HCT116 (cell line): Measurements from ENCODE around the gene VAPA.
"Not testable (repeated sequence)": the region's sequence is repeated elsewhere in the genome, so short reads cannot be mapped to it uniquely, and the experiment has no call there.

ENCODE experiments used
- ELF1 ChIP-seq: IDR thresholded peaks from 2 replicates; pipeline ENCODE4 v1.6.1; 2012; ENCODE audit warnings: low read depth, borderline replicate concordance
- EZH2 ChIP-seq: fragments of 200-600 bp; sonication (generic); IDR thresholded peaks from 2 replicates; pipeline ENCODE4 v1.6.1; 2017; ENCODE audit warnings: antibody characterized with exemption, mixed run types
- EZH2phosphoT487 ChIP-seq: fragments of 200-600 bp; IDR thresholded peaks from 2 replicates; pipeline ENCODE4 v1.6.1; 2018; ENCODE audit warnings: antibody characterized with exemption, borderline replicate concordance
- JUND ChIP-seq: IDR thresholded peaks from 2 replicates; pipeline ENCODE4 v1.6.1; 2012
- POLR2A ChIP-seq: IDR thresholded peaks from 2 replicates; pipeline ENCODE4 v1.7.0; 2011; ENCODE audit warnings: borderline replicate concordance; ENCODE audit not compliant: insufficient read depth, insufficient read length; ENCODE audit errors: extremely low read depth
- RAD21 ChIP-seq: IDR thresholded peaks from 2 replicates; pipeline ENCODE4 v1.6.1; 2012; ENCODE audit warnings: low read depth, mild to moderate bottlenecking
- SP1 ChIP-seq: IDR thresholded peaks from 2 replicates; pipeline ENCODE4 v1.6.1; 2012; ENCODE audit warnings: low read depth
- SRF ChIP-seq: IDR thresholded peaks from 2 replicates; pipeline ENCODE4 v1.6.1; 2012; ENCODE audit warnings: low read depth
- ZBTB33 ChIP-seq: IDR thresholded peaks from 2 replicates; pipeline ENCODE4 v1.6.1; 2011; ENCODE audit warnings: mild to moderate bottlenecking, low read length, moderate library complexity; ENCODE audit not compliant: insufficient replicate concordance; ENCODE audit errors: extremely low read depth
- ZNF274 ChIP-seq: fragments of 200-500 bp; sonication (Bioruptor generic); IDR thresholded peaks from 2 replicates; pipeline ENCODE4 v1.6.1; 2014; ENCODE audit warnings: mild to moderate bottlenecking, low read depth, low read length, inconsistent platforms
- TF ChIP-seq, protein P1 (sequence below), 3 experiments: fragments of 200-600 bp in 1 of 3; sonication (generic) in 1 of 3; IDR thresholded peaks in 2 of 3; conservative IDR thresholded peaks in 1 of 3; 2 replicates each; pipeline ENCODE4 v1.5.1; 2012 to 2017; ENCODE audit warnings: low read depth in 2 of 3, low read length in 2 of 3, antibody characterized with exemption in 1 of 3, borderline replicate concordance in 1 of 3, control low read depth in 1 of 3, mild to moderate bottlenecking in 1 of 3, mixed read lengths in 1 of 3, mixed run types in 1 of 3, moderate library complexity in 1 of 3; ENCODE audit not compliant: insufficient read depth in 1 of 3
- TF ChIP-seq, protein P2 (sequence below): IDR thresholded peaks from 2 replicates; pipeline ENCODE4 v1.6.1; 2012
- TF ChIP-seq, protein P3 (sequence below): IDR thresholded peaks from 2 replicates; pipeline ENCODE4 v1.6.1; 2012; ENCODE audit warnings: low read depth

- not testable (repeated sequence) for TF ChIP-seq EZH2, ZBTB33, POLR2A, ZNF274, EZH2phosphoT487, JUND, SRF, SP1, ELF1, RAD21
- TF ChIP-seq, protein P1, sequence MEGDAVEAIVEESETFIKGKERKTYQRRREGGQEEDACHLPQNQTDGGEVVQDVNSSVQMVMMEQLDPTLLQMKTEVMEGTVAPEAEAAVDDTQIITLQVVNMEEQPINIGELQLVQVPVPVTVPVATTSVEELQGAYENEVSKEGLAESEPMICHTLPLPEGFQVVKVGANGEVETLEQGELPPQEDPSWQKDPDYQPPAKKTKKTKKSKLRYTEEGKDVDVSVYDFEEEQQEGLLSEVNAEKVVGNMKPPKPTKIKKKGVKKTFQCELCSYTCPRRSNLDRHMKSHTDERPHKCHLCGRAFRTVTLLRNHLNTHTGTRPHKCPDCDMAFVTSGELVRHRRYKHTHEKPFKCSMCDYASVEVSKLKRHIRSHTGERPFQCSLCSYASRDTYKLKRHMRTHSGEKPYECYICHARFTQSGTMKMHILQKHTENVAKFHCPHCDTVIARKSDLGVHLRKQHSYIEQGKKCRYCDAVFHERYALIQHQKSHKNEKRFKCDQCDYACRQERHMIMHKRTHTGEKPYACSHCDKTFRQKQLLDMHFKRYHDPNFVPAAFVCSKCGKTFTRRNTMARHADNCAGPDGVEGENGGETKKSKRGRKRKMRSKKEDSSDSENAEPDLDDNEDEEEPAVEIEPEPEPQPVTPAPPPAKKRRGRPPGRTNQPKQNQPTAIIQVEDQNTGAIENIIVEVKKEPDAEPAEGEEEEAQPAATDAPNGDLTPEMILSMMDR (IDR thresholded peaks at IDR 0.05 in 2 of 3, conservative IDR thresholded peaks at IDR 0.05 in 1 of 3; ENCODE audit: borderline replicate concordance in 1 of 3, insufficient read depth in 1 of 3, low read depth in 2 of 3, low read length in 2 of 3), result not testable (repeated sequence)
- TF ChIP-seq, protein P2, sequence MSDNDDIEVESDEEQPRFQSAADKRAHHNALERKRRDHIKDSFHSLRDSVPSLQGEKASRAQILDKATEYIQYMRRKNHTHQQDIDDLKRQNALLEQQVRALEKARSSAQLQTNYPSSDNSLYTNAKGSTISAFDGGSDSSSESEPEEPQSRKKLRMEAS, result not testable (repeated sequence)
- TF ChIP-seq, protein P3, sequence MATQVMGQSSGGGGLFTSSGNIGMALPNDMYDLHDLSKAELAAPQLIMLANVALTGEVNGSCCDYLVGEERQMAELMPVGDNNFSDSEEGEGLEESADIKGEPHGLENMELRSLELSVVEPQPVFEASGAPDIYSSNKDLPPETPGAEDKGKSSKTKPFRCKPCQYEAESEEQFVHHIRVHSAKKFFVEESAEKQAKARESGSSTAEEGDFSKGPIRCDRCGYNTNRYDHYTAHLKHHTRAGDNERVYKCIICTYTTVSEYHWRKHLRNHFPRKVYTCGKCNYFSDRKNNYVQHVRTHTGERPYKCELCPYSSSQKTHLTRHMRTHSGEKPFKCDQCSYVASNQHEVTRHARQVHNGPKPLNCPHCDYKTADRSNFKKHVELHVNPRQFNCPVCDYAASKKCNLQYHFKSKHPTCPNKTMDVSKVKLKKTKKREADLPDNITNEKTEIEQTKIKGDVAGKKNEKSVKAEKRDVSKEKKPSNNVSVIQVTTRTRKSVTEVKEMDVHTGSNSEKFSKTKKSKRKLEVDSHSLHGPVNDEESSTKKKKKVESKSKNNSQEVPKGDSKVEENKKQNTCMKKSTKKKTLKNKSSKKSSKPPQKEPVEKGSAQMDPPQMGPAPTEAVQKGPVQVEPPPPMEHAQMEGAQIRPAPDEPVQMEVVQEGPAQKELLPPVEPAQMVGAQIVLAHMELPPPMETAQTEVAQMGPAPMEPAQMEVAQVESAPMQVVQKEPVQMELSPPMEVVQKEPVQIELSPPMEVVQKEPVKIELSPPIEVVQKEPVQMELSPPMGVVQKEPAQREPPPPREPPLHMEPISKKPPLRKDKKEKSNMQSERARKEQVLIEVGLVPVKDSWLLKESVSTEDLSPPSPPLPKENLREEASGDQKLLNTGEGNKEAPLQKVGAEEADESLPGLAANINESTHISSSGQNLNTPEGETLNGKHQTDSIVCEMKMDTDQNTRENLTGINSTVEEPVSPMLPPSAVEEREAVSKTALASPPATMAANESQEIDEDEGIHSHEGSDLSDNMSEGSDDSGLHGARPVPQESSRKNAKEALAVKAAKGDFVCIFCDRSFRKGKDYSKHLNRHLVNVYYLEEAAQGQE, result not testable (repeated sequence)
Measured at GRCh38 chr18:9912285-9912684, 1.5 kb upstream of the VAPA start.
